Glomerular visceral epithelial cell (primary cell): ENCODE results near the gene TIMM13.
A peak's percentile ranks its signal among the peaks of the same experiment; 100 is the strongest.
"Not testable (repeated sequence)": the region's sequence is repeated elsewhere in the genome, so short reads cannot be mapped to it uniquely, and the experiment has no call there.

Experiments
- DNase-seq: peaks from one replicate; pipeline ENCODE4 v3.0.0-alpha.2; 2016; ENCODE audit errors: extremely low spot score

TIMM13 gene

GRCh38 chr19:2415281-2415972, 12.0 kb downstream of the TIMM13 start:
- no peak for DNase-seq

GRCh38 chr19:2413629-2414028, 13.8 kb downstream of the TIMM13 start:
- DNase-seq: no peak

- DNase-seq: no peak
Measured at GRCh38 chr19:2413159-2413558, 14.2 kb downstream of the TIMM13 start.

- DNase-seq: no peak
Measured at GRCh38 chr19:2412449-2412848, 14.9 kb downstream of the TIMM13 start.

- no peak for DNase-seq
Measured at GRCh38 chr19:2411709-2412108, 15.7 kb downstream of the TIMM13 start.

- DNase-seq: no peak
Measured at GRCh38 chr19:2410023-2410422, 17.4 kb downstream of the TIMM13 start.

GRCh38 chr19:2409352-2409912, 18.0 kb downstream of the TIMM13 start:
- DNase-seq: no peak

- DNase-seq: no peak
Measured at GRCh38 chr19:2408247-2408646, 19.1 kb downstream of the TIMM13 start.

GRCh38 chr19:2399582-2399981, 27.8 kb downstream of the TIMM13 start:
- no peak for DNase-seq

GRCh38 chr19:2398735-2399305, 28.6 kb downstream of the TIMM13 start:
- DNase-seq: no peak

- DNase-seq: not testable (repeated sequence)
Measured at GRCh38 chr19:2397173-2397572, 30.2 kb downstream of the TIMM13 start.

GRCh38 chr19:2395293-2395829, 32.0 kb downstream of the TIMM13 start:
- not testable (repeated sequence) for DNase-seq

GRCh38 chr19:2394442-2395292, 32.7 kb downstream of the TIMM13 start:
- no peak for DNase-seq

GRCh38 chr19:2394054-2394441, 33.3 kb downstream of the TIMM13 start:
- no peak for DNase-seq

GRCh38 chr19:2392899-2393298, 34.5 kb downstream of the TIMM13 start:
- DNase-seq: not testable (repeated sequence)

GRCh38 chr19:2392366-2392765, 35.0 kb downstream of the TIMM13 start:
- no peak for DNase-seq

GRCh38 chr19:2391118-2391725, 36.2 kb downstream of the TIMM13 start:
- DNase-seq: peak; percentile 64

- DNase-seq: no peak
Measured at GRCh38 chr19:2389594-2389993, 37.8 kb downstream of the TIMM13 start.

- DNase-seq: no peak
Measured at GRCh38 chr19:2387367-2388288, 39.8 kb downstream of the TIMM13 start.

GRCh38 chr19:2385053-2385721, 42.2 kb downstream of the TIMM13 start:
- peak; percentile 89 for DNase-seq
